Neutrophil (primary cell): ENCODE measurements around the gene SMAP2.

Experiments
- H3K27ac ChIP-seq: fragments of 200-600 bp; sonication (generic); 2 replicates; pipeline ENCODE4 v1.5.1; 2016; ENCODE audit warnings: mild to moderate bottlenecking, moderate library complexity
- H3K27me3 ChIP-seq: fragments of 200-600 bp; sonication (generic); 2 replicates; pipeline ENCODE4 v1.6.0; 2016; ENCODE audit warnings: mild to moderate bottlenecking
- H3K36me3 ChIP-seq: fragments of 200-600 bp; sonication (generic); 2 replicates; pipeline ENCODE4 v1.5.1; 2017
- H3K4me1 ChIP-seq, 2 experiments: fragments of 200-600 bp in 1 of 2; sonication (generic) in 1 of 2; 1 replicate in 1 of 2; 2 replicates in 1 of 2; pipeline versions ENCODE4 v1.5.1 to v1.6.1; 2013 to 2016; ENCODE audit warnings: low read depth in 1 of 2, low read length in 1 of 2, mild to moderate bottlenecking in 1 of 2, moderate library complexity in 1 of 2; ENCODE audit not compliant: control insufficient read depth in 1 of 2, insufficient read depth in 1 of 2
- H3K4me3 ChIP-seq, 2 experiments: fragments of 200-600 bp in 1 of 2; sonication (generic) in 1 of 2; 1 replicate in 1 of 2; 2 replicates in 1 of 2; pipeline ENCODE4 v1.5.1; 2013 to 2016; ENCODE audit warnings: low read depth in 1 of 2, low read length in 1 of 2, mild to moderate bottlenecking in 1 of 2, moderate library complexity in 1 of 2
- H3K9me3 ChIP-seq: fragments of 200-600 bp; sonication (generic); 2 replicates; pipeline ENCODE4 v1.5.1; 2016
- CTCF ChIP-seq: fragments of 200-600 bp; sonication (generic); IDR thresholded peaks from 2 replicates; pipeline ENCODE4 v1.5.1; 2016; ENCODE audit warnings: antibody characterized with exemption

The SMAP2 gene

GRCh38 chr1:40454873-40455272 is 81.3 kb downstream of the SMAP2 start:
- peaks cover 10 to 12% of the 10 kb centered on the region in 2 experiments for H3K4me1 ChIP-seq
- no peak for TF ChIP-seq CTCF
- no peak overlapping the region for H3K4me3 ChIP-seq
- no peaks in the 10 kb centered on the region for H3K36me3 ChIP-seq
- H3K27ac ChIP-seq = no peak overlapping the region
- H3K9me3 ChIP-seq = peaks cover 19% of the 10 kb centered on the region
- H3K27me3 ChIP-seq = peaks cover 12% of the 10 kb centered on the region

DNA sequence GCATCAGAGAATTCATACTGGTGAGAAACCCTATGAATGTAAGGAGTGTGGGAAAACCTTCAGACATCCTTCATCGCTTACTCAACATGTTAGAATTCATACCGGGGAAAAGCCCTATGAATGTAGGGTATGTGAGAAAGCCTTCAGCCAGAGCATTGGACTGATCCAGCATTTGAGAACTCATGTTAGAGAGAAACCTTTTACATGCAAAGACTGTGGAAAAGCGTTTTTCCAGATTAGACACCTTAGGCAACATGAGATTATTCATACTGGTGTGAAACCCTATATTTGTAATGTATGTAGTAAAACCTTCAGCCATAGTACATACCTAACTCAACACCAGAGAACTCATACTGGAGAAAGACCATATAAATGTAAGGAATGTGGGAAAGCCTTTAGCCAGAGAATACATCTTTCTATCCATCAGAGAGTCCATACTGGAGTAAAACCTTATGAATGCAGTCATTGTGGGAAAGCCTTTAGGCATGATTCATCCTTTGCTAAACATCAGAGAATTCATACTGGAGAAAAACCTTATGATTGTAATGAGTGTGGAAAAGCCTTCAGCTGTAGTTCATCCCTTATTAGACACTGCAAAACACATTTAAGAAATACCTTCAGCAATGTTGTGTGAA is 89.5 kb downstream of the SMAP2 start:
- H3K27ac ChIP-seq = no peak overlapping the region
- TF ChIP-seq CTCF = no peak
- no peaks in the 10 kb centered on the region for H3K4me1 ChIP-seq
- no peaks in the 10 kb centered on the region for H3K36me3 ChIP-seq
- no peaks in the 10 kb centered on the region for H3K27me3 ChIP-seq
- no peak overlapping the region for H3K4me3 ChIP-seq
- H3K9me3 ChIP-seq = peaks cover 86% of the 10 kb centered on the region

DNA sequence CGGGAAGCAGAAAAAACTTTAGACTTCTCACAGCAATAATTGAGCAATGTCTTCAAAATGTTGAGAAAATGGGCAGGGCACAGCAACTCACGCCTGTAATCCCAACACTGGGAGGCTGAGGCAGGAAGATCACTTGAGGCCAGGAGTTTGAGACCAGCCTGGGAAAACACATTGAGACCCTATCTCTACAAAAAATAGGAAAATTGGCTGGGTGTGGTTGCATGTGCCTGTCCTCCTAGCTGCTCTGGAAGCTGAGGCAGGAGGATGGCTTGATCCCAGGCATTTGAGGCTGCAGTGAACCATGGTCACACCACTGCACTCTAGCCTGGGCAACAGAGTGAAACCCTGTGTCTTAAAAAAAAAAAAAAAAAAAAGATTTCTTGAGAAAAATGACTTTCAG is 95.8 kb downstream of the SMAP2 start:
- no peaks in the 10 kb centered on the region for H3K4me1 ChIP-seq
- no peaks in the 10 kb centered on the region for H3K27me3 ChIP-seq
- TF ChIP-seq CTCF = no peak
- no peak overlapping the region for H3K4me3 ChIP-seq
- H3K27ac ChIP-seq = no peak overlapping the region
- peaks cover 34% of the 10 kb centered on the region for H3K9me3 ChIP-seq
- no peaks in the 10 kb centered on the region for H3K36me3 ChIP-seq
